K562 (cell line): ENCODE measurements around the gene DNER. TPM values are rescaled to one million over a fixed set of nuclear protein-coding genes. Genes with fewer than 3 reads are reported as not detected.
"Not testable (repeated sequence)": the region's sequence is repeated elsewhere in the genome, so short reads cannot be mapped to it uniquely, and the experiment has no call there.

ENCODE experiments used
- ATAC-seq: fragments of 200-7000 bp; cut with Tn5 transposase; 3 replicates; pipeline ENCODE4 v1.9.1; 2020; ENCODE audit warnings: moderate library complexity
- BruUV-seq: library from RNA; stranded (reverse); fragments of 400-500 nt; replicated peaks from 2 replicates; lab custom pipeline; 2021; lab: Mats Ljungman, UMichigan
- CTCF ChIA-PET: fragments of 300-600 bp; formaldehyde crosslinking; extraction: SDS; loops from one replicate; lab custom pipeline; 2021; ENCODE audit warnings: low intra/inter-chr PET ratio; lab: Yijun Ruan, JAX
- POLR2A ChIA-PET: fragments of 300-600, 350-650 bp; sonication (Branson Sonifier 250); formaldehyde crosslinking; extraction: SDS; loops from one replicate; lab custom pipeline; 2021; ENCODE audit warnings: antibody characterized with exemption, inconsistent platforms; lab: Yijun Ruan, JAX
- DNase-seq, 4 experiments: peaks; one replicate each; pipeline versions ENCODE4 v3.0.0 to v3.0.0-alpha.2; 2011 to 2018; ENCODE audit warnings: low spot score in 3 of 4, mixed read lengths in 3 of 4; ENCODE audit errors: extremely low read depth in 1 of 4
- FAIRE-seq: peaks from 2 replicates; lab custom pipeline; 2011; peaks lifted over from hg19 to GRCh38; lab: Jason Lieb, UNC
- H2AFZ ChIP-seq: 2 replicates; pipeline ENCODE4 v1.6.0; 2011; ENCODE audit warnings: low read depth, low read length, control low read depth, inconsistent platforms
- H3K27ac ChIP-seq: fragments of 200-600 bp; 3 replicates; pipeline ENCODE4 v1.8.0; 2011; ENCODE audit warnings: low read depth, mild to moderate bottlenecking, control low read depth, inconsistent platforms, low read length, moderate library complexity, mixed read lengths; ENCODE audit errors: extremely low read depth
- H3K27me3 ChIP-seq, 2 experiments: fragments of 300-600 bp in 1 of 2; 2 replicates in 1 of 2; 3 replicates in 1 of 2; pipeline versions ENCODE4 v1.6.0 to v1.8.0; 2011; ENCODE audit warnings: inconsistent platforms in 2 of 2, low read length in 2 of 2, mild to moderate bottlenecking in 1 of 2, mixed read lengths in 1 of 2, moderate library complexity in 1 of 2; ENCODE audit not compliant: control insufficient read depth in 2 of 2, insufficient read depth in 2 of 2
- H3K36me3 ChIP-seq: fragments of 300-600 bp; 3 replicates; pipeline ENCODE4 v1.8.0; 2011; ENCODE audit warnings: mild to moderate bottlenecking, low read length, inconsistent platforms; ENCODE audit not compliant: control insufficient read depth, insufficient read depth
- H3K4me1 ChIP-seq, 2 experiments: fragments of 200-600 bp in 1 of 2; replicated peaks in 1 of 2; 2 replicates in 1 of 2; 3 replicates in 1 of 2; pipeline versions ENCODE4 v1.5.1 to v1.8.0; 2011; ENCODE audit warnings: inconsistent platforms in 2 of 2, low read length in 2 of 2, mild to moderate bottlenecking in 1 of 2, mixed read lengths in 1 of 2, moderate library complexity in 1 of 2; ENCODE audit not compliant: control insufficient read depth in 2 of 2, insufficient read depth in 2 of 2
- H3K4me2 ChIP-seq: 2 replicates; pipeline ENCODE4 v1.6.1; 2011; ENCODE audit warnings: low read length, control low read depth, inconsistent platforms, mixed read lengths; ENCODE audit not compliant: insufficient read depth
- H3K4me3 ChIP-seq: fragments of 200-600 bp; sonication (generic), shearing (Covaris generic); 2 replicates; pipeline ENCODE4 v1.5.1; 2016; ENCODE audit warnings: control low read depth, inconsistent platforms
- H3K79me2 ChIP-seq: fragments of 200-600 bp; 3 replicates; pipeline ENCODE4 v1.8.0; 2011; ENCODE audit warnings: low read length, inconsistent platforms; ENCODE audit not compliant: control insufficient read depth, insufficient read depth
- H3K9ac ChIP-seq, 2 experiments: 2 replicates each; pipeline versions ENCODE4 v1.6.0 to v1.6.1; 2011; ENCODE audit warnings: low read depth in 2 of 2, low read length in 2 of 2, control low read depth in 1 of 2, inconsistent platforms in 1 of 2, mild to moderate bottlenecking in 1 of 2, mixed read lengths in 1 of 2; ENCODE audit not compliant: insufficient read depth in 1 of 2
- H3K9me1 ChIP-seq: one replicate; pipeline ENCODE4 v1.6.0; 2011; ENCODE audit warnings: inconsistent platforms, mild to moderate bottlenecking, low read length, moderate library complexity; ENCODE audit not compliant: control insufficient read depth, insufficient read depth
- H3K9me3 ChIP-seq: replicated peaks from 2 replicates; pipeline ENCODE4 v1.5.1; 2011; ENCODE audit warnings: low read depth, low read length, inconsistent platforms; ENCODE audit not compliant: control insufficient read depth, insufficient read depth
- H4K20me1 ChIP-seq: replicated peaks from 2 replicates; pipeline ENCODE4 v1.6.1; 2011; ENCODE audit warnings: low read length, inconsistent platforms, mixed read lengths; ENCODE audit not compliant: control insufficient read depth, insufficient read depth
- BRCA1 ChIP-seq, 2 experiments: fragments of 450-650 bp in 1 of 2; sonication (generic) in 1 of 2; formaldehyde crosslinking in 1 of 2; IDR thresholded peaks; 2 replicates each; pipeline versions ENCODE4 v1.5.0 to v1.6.1; 2017 to 2020; ENCODE audit warnings: mild to moderate bottlenecking in 1 of 2, missing genetic modification reagents in 1 of 2
- CEBPB ChIP-seq: fragments of 450-650 bp; IDR thresholded peaks from 2 replicates; pipeline ENCODE4 v1.6.1; 2016; ENCODE audit warnings: missing genetic modification characterization, missing compliant biosample characterization
- CSDE1 ChIP-seq, 2 experiments: fragments of 450-650 bp; IDR thresholded peaks; 2 replicates each; pipeline ENCODE4 v1.6.1; 2016; ENCODE audit warnings: mild to moderate bottlenecking in 1 of 2
- ESRRB ChIP-seq: fragments of 250-450 bp; sonication (Bioruptor Pico); IDR thresholded peaks from 2 replicates; pipeline ENCODE4 v1.5.0; 2020; ENCODE audit warnings: mild to moderate bottlenecking, moderate library complexity, borderline replicate concordance
- GTF2F1 ChIP-seq: IDR thresholded peaks from 2 replicates; pipeline ENCODE4 v1.6.1; 2011; ENCODE audit warnings: low read depth, low read length, improper control_type of control experiment
- HIVEP1 ChIP-seq: fragments of 250-450 bp; sonication (Bioruptor Pico); IDR thresholded peaks from 2 replicates; pipeline ENCODE4 v1.4.0; 2020; ENCODE audit warnings: mild to moderate bottlenecking
- HOXB6 ChIP-seq: fragments of 250-450 bp; sonication (Bioruptor Pico); IDR thresholded peaks from 2 replicates; pipeline ENCODE4 v1.5.1; 2022; ENCODE audit warnings: mild to moderate bottlenecking, borderline replicate concordance
- MTA3 ChIP-seq: fragments of 450-650 bp; formaldehyde crosslinking; IDR thresholded peaks from 2 replicates; pipeline ENCODE4 v1.6.1; 2017; ENCODE audit warnings: mild to moderate bottlenecking, borderline replicate concordance
- PHTF2 ChIP-seq: fragments of 250-450 bp; sonication (Bioruptor Pico); IDR thresholded peaks from 2 replicates; pipeline ENCODE4 v1.5.0; 2021; ENCODE audit warnings: mild to moderate bottlenecking
- SUPT5H ChIP-seq: fragments of 450-650 bp; IDR thresholded peaks from 2 replicates; pipeline ENCODE4 v1.6.1; 2016
- ZBTB5 ChIP-seq: fragments of 450-650 bp; IDR thresholded peaks from 2 replicates; pipeline ENCODE4 v1.6.1; 2017; ENCODE audit warnings: antibody characterized with exemption
- ZNF23 ChIP-seq: fragments of 250-450 bp; sonication (Bioruptor Pico); IDR thresholded peaks from 2 replicates; pipeline ENCODE4 v1.4.0; 2020; ENCODE audit warnings: mild to moderate bottlenecking
- ZNF592 ChIP-seq: fragments of 450-650 bp; IDR thresholded peaks from 2 replicates; pipeline ENCODE4 v1.6.1; 2017; ENCODE audit warnings: antibody characterized with exemption, mild to moderate bottlenecking
- WGBS: fragments of 100-300 bp; shearing (Covaris generic); methylation state at CpG from one replicate; pipeline ENCODE4 v1.1.6; 2016; ENCODE audit warnings: low coverage, mixed read lengths; ENCODE audit not compliant: insufficient coverage; ENCODE audit errors: missing lambda C conversion rate; 5-methylcytosine and 5-hydroxymethylcytosine counted together
- in situ Hi-C: fragments of 300-500 bp; cut with MboI; formaldehyde crosslinking; loops from 4 replicates; pipeline ENCODE4 v1.15.0; 2018; ENCODE audit warnings: inconsistent platforms, mixed read lengths
- intact Hi-C: fragments of 100-400 bp; cut with micrococcal nuclease; formaldehyde crosslinking; loops from 2 replicates; pipeline ENCODE4 v1.14.2; 2022
- polyA plus RNA-seq, 8 experiments: library from polyadenylated mRNA; depleted of rRNA in 4 of 8; stranded (reverse) in 5 of 8; unstranded in 3 of 8; fragments of >200 nt; fragmentation: Nextera tagmentation in 2 of 8; fragmentation: Illumina TruSeq in 1 of 8; extraction: Ambion mirVana in 2 of 8; extraction: Trizol in 1 of 8; gene quantifications; 2 replicates each; pipeline versions ENCODE4 v1.2.1 to v1.2.3, GENCODE V29; 2011 to 2014; ENCODE audit warnings: inconsistent platforms in 1 of 8, missing spikeins in 1 of 8
- total RNA-seq, 7 experiments: library from RNA; depleted of rRNA in 6 of 7; stranded (reverse); fragments of >200 nt in 6 of 7; fragmentation: Illumina TruSeq in 2 of 7; extraction: Trizol in 2 of 7; gene quantifications; 2 replicates each; pipeline versions ENCODE4 v1.2.1 to v1.2.3, GENCODE V29; 2011 to 2021; ENCODE audit warnings: low replicate concordance in 1 of 7

The DNER gene
- total and polyA plus RNA-seq, 9 of the 15 experiments (the other 6 are each of a cell fraction or from before 2014, with no cell fraction given) = not detected

- Histone ChIP-seq H3K27ac (no peak overlapping the region), H3K9me1 (no peaks in the 10 kb centered on the region), H3K79me2 (no peaks in the 10 kb centered on the region)
- intact Hi-C loops = no loop called here
- TF ChIP-seq PHTF2 (no peak), SUPT5H (no peak), ZNF592 (no peak), CSDE1 (IDR thresholded peaks at IDR 0.05) (no peak), HOXB6 (CRISPR knock-in tag) (no peak), ZBTB5 (no peak), BRCA1 (IDR thresholded peaks at IDR 0.05) (no peak), BRCA1 (CRISPR knock-in tag; IDR thresholded peaks at IDR 0.05) (no peak), ZNF23 (CRISPR knock-in tag) (no peak), ESRRB (no peak), MTA3 (no peak), HIVEP1 (CRISPR knock-in tag) (no peak), GTF2F1 (no peak), CEBPB (tag) (no peak)
- TF ChIP-seq, all 486 proteins: peak for 0
- H2AFZ ChIP-seq = no peak overlapping the region
- no TSS peak for BruUV-seq
- in situ Hi-C loops = no loop called here
- ChIA-PET CTCF (no interaction called here), POLR2A (no interaction called here)
- H3K4me2 ChIP-seq = no peak overlapping the region
- H3K4me1 ChIP-seq = no peaks in the 10 kb centered on the region
- no peaks in the 10 kb centered on the region for H3K9me3 ChIP-seq
- H3K9ac ChIP-seq = no peak overlapping the region
- H3K4me3 ChIP-seq = no peak overlapping the region
- no peak for FAIRE-seq
- H4K20me1 ChIP-seq = no peaks in the 10 kb centered on the region
- no peak for DNase-seq
- no peak for ATAC-seq
- no peaks in the 10 kb centered on the region for H3K27me3 ChIP-seq
- H3K36me3 ChIP-seq = no peaks in the 10 kb centered on the region
These were observed 339.1 kb downstream of the DNER start for GRCh38 chr2:229375251-229375650.

- CTCF ChIA-PET, H2AFZ ChIP-seq, ATAC-seq, POLR2A ChIA-PET, FAIRE-seq, H3K4me1 ChIP-seq, intact Hi-C loops, H3K4me2 ChIP-seq, H3K9me1 ChIP-seq, H3K9me3 ChIP-seq, H3K27ac ChIP-seq, in situ Hi-C loops, BruUV-seq, H3K79me2 ChIP-seq, H4K20me1 ChIP-seq, H3K4me3 ChIP-seq, DNase-seq, H3K36me3 ChIP-seq, H3K27me3 ChIP-seq, H3K9ac ChIP-seq: not testable (repeated sequence)
- 4% methylated on average over 3 of the region's 4 CpGs for WGBS
These were observed 341.0 kb downstream of the DNER start for GRCh38 chr2:229373311-229373710.
